ENCODE data around the gene PKP2. TPM values are rescaled to one million over a fixed set of nuclear protein-coding genes. Genes with fewer than 3 reads are reported as not detected.

The PKP2 gene
- total and polyA plus RNA-seq, 2 of the 8 experiments (the other 6 are each of a cell fraction or from before 2014, with no cell fraction given), result 9.6 to 44.8 TPM

DNA sequence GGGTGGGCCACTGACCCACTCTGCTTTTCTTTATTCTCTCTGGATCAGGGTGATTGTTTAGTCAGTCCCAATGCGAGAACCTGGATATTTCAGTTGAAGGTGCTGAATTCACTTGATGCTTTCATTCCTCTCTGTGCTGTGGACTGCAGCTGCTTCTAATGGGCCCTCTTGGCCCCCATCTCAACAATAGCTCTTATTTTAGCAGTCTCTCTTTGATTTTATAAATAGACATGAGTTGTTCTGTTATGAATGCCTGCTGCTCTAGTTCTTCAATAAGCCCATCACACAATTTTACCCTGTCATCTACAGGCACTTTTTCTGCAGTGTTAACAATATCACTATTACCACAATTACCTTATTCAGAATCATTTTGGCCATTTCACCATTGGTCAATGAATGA lies 86.7 kb downstream of the PKP2 start (continued):
- TF ChIP-seq CHD7 (IDR thresholded peaks at IDR 0.05; ENCODE audit: insufficient replicate concordance, low read length) (no peak), KDM1A (IDR thresholded peaks at IDR 0.05; ENCODE audit: borderline replicate concordance, low read length) (no peak), FOSL1 (IDR thresholded peaks at IDR 0.05; ENCODE audit: insufficient read depth, low read depth, low read length) (no peak), ZNF274 (IDR thresholded peaks at IDR 0.05; ENCODE audit: borderline replicate concordance, extremely low read depth, low read length) (no peak), CHD2 (IDR thresholded peaks at IDR 0.05; ENCODE audit: low read length) (no peak), RBBP5 (IDR thresholded peaks at IDR 0.05; ENCODE audit: borderline replicate concordance, low read depth, low read length) (no peak), TEAD4 (IDR thresholded peaks at IDR 0.05; ENCODE audit: low read depth, low read length) (no peak)
- TF ChIP-seq, protein P1, sequence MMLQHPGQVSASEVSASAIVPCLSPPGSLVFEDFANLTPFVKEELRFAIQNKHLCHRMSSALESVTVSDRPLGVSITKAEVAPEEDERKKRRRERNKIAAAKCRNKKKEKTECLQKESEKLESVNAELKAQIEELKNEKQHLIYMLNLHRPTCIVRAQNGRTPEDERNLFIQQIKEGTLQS (IDR thresholded peaks at IDR 0.05; ENCODE audit: insufficient read depth, low read depth, low read length), result no peak
- TF ChIP-seq, protein P2, sequence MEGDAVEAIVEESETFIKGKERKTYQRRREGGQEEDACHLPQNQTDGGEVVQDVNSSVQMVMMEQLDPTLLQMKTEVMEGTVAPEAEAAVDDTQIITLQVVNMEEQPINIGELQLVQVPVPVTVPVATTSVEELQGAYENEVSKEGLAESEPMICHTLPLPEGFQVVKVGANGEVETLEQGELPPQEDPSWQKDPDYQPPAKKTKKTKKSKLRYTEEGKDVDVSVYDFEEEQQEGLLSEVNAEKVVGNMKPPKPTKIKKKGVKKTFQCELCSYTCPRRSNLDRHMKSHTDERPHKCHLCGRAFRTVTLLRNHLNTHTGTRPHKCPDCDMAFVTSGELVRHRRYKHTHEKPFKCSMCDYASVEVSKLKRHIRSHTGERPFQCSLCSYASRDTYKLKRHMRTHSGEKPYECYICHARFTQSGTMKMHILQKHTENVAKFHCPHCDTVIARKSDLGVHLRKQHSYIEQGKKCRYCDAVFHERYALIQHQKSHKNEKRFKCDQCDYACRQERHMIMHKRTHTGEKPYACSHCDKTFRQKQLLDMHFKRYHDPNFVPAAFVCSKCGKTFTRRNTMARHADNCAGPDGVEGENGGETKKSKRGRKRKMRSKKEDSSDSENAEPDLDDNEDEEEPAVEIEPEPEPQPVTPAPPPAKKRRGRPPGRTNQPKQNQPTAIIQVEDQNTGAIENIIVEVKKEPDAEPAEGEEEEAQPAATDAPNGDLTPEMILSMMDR (IDR thresholded peaks at IDR 0.05; ENCODE audit: control extremely low read depth in 1 of 3, insufficient read depth in 1 of 3, low read depth in 1 of 3, low read length in 3 of 3), result no peak
